Measurements from ENCODE around the gene NUP153.

- TF ChIP-seq CTCF (conservative IDR thresholded peaks at IDR 0.05 in 1 of 2, IDR thresholded peaks at IDR 0.05 in 1 of 2; ENCODE audit: low read depth in 1 of 2, low read length in 2 of 2) (no peak), EZH2 (IDR thresholded peaks at IDR 0.05; ENCODE audit: low read length, missing control alignments) (no peak)
Observed at GRCh38 chr6:17710331-17710730, 3.6 kb upstream of the NUP153 start.
